Hematopoietic multipotent progenitor cell (in vitro differentiated cells): ENCODE results near the gene PABPN1L. TPM values are rescaled to one million over a fixed set of nuclear protein-coding genes. Genes with fewer than 3 reads are reported as not detected.
"Not testable (repeated sequence)": the region's sequence is repeated elsewhere in the genome, so short reads cannot be mapped to it uniquely, and the experiment has no call there.

Source experiments
- DNase-seq, 3 donors: peaks; one replicate each; pipeline ENCODE4 v3.0.0-alpha.2; 2011 to 2015; ENCODE audit warnings: low read depth in 2 of 3, low spot score in 2 of 3
- total RNA-seq: library from RNA; depleted of rRNA; stranded (reverse); fragments of >200 nt; gene quantifications from one replicate; pipeline ENCODE4 v1.2.3, GENCODE V29; 2012

Gene PABPN1L
- total RNA-seq, 1 donor, result 0.54 TPM

GRCh38 chr16:88901718-88902337 lies 35.4 kb upstream of the PABPN1L start:
- DNase-seq, result no peak

GRCh38 chr16:88900662-88901052 lies 34.2 kb upstream of the PABPN1L start:
- no peak for DNase-seq

GRCh38 chr16:88899901-88900661 lies 33.6 kb upstream of the PABPN1L start:
- no peak for DNase-seq

GRCh38 chr16:88897696-88898425 lies 31.4 kb upstream of the PABPN1L start:
- no peak for DNase-seq

- no peak for DNase-seq
These were observed 30.0 kb upstream of the PABPN1L start for GRCh38 chr16:88896238-88897070.

- no peak for DNase-seq
These were observed 28.9 kb upstream of the PABPN1L start for GRCh38 chr16:88895335-88895734.

- no peak for DNase-seq
These were observed 28.3 kb upstream of the PABPN1L start for GRCh38 chr16:88894681-88895300.

- DNase-seq, result not testable (repeated sequence)
These were observed 27.8 kb upstream of the PABPN1L start for GRCh38 chr16:88894266-88894665.

GRCh38 chr16:88893127-88893968 lies 26.9 kb upstream of the PABPN1L start:
- DNase-seq, result no peak

GRCh38 chr16:88892065-88892464 lies 25.6 kb upstream of the PABPN1L start:
- no peak for DNase-seq

GRCh38 chr16:88891083-88891482 lies 24.6 kb upstream of the PABPN1L start:
- no peak for DNase-seq

GRCh38 chr16:88889702-88890352 lies 23.4 kb upstream of the PABPN1L start:
- DNase-seq, result not testable (repeated sequence)

- DNase-seq, result peak in 2 of 3 donors; percentile 22 to 26
These were observed 22.3 kb upstream of the PABPN1L start for GRCh38 chr16:88888461-88889387.

- no peak for DNase-seq
These were observed 21.6 kb upstream of the PABPN1L start for GRCh38 chr16:88888057-88888456.

- no peak for DNase-seq
These were observed 20.5 kb upstream of the PABPN1L start for GRCh38 chr16:88886845-88887521.

- no peak for DNase-seq
These were observed 20.0 kb upstream of the PABPN1L start for GRCh38 chr16:88886420-88886844.

GRCh38 chr16:88885693-88886280 lies 19.3 kb upstream of the PABPN1L start:
- no peak for DNase-seq
